Natural killer cell (primary cell): Measurements from ENCODE around the gene SPRY4. TPM values are rescaled to one million over a fixed set of nuclear protein-coding genes. Genes with fewer than 3 reads are reported as not detected.

ENCODE experiments used
- ATAC-seq, 3 donors: fragments of 150-1000 bp in 2 of 3; fragments of 200-7000 bp in 1 of 3; cut with Tn5 transposase; 1 replicate in 1 of 3; 2 replicates in 2 of 3; pipeline ENCODE4 v1.10.0; 2021; ENCODE audit warnings: mild to moderate bottlenecking in 2 of 3, moderate library complexity in 2 of 3
- DNase-seq, 2 donors: peaks; one replicate each; pipeline versions ENCODE4 v3.0.0 to v3.0.0-alpha.2; 2013 to 2021; ENCODE audit warnings: mixed read lengths in 1 of 2
- H3K27ac ChIP-seq: one replicate; pipeline ENCODE4 v1.5.1; 2013; ENCODE audit warnings: mild to moderate bottlenecking, low read length
- H3K27me3 ChIP-seq: one replicate; pipeline ENCODE4 v1.6.1; 2013; ENCODE audit warnings: low read length; ENCODE audit not compliant: control insufficient read depth, insufficient read depth
- H3K36me3 ChIP-seq: one replicate; pipeline ENCODE4 v1.6.1; 2013; ENCODE audit warnings: low read length; ENCODE audit not compliant: control insufficient read depth, insufficient read depth
- H3K4me1 ChIP-seq: one replicate; pipeline ENCODE4 v1.6.1; 2013; ENCODE audit warnings: low read length; ENCODE audit not compliant: control insufficient read depth, insufficient read depth
- H3K4me3 ChIP-seq: one replicate; pipeline ENCODE4 v1.5.1; 2013; ENCODE audit warnings: low read length
- H3K9me3 ChIP-seq: one replicate; pipeline ENCODE4 v1.6.1; 2013; ENCODE audit warnings: low read length; ENCODE audit not compliant: control insufficient read depth, insufficient read depth
- H3K27ac Mint-ChIP-seq, 2 donors: one replicate each; pipeline ENCODE4 v1.8.0; 2022; ENCODE audit warnings: mild to moderate bottlenecking in 2 of 2, mixed read lengths in 2 of 2, moderate library complexity in 1 of 2
- H3K27me3 Mint-ChIP-seq, 2 donors: one replicate each; pipeline ENCODE4 v1.8.0; 2022; ENCODE audit warnings: low read depth in 2 of 2, mixed read lengths in 2 of 2
- H3K36me3 Mint-ChIP-seq: one replicate; pipeline ENCODE4 v1.8.0; 2022; ENCODE audit warnings: mixed read lengths
- H3K4me1 Mint-ChIP-seq, 2 donors: one replicate each; pipeline ENCODE4 v1.8.0; 2022; ENCODE audit warnings: mixed read lengths in 2 of 2
- H3K4me3 Mint-ChIP-seq: one replicate; pipeline ENCODE4 v1.8.0; 2022; ENCODE audit warnings: mild to moderate bottlenecking, moderate library complexity, mixed read lengths
- H3K9me3 Mint-ChIP-seq, 2 donors: one replicate each; pipeline ENCODE4 v1.8.0; 2022; ENCODE audit warnings: mixed read lengths in 2 of 2
- WGBS: methylation state at CpG from one replicate; pipeline ENCODE4 v1.1.7; 2013; ENCODE audit warnings: missing lambda C conversion rate; ENCODE audit not compliant: insufficient coverage; 5-methylcytosine and 5-hydroxymethylcytosine counted together
- intact Hi-C: fragments of 100-400 bp; cut with micrococcal nuclease; formaldehyde crosslinking; loops from one replicate; pipeline ENCODE4 v1.14.2; 2022
- total RNA-seq, 4 donors: library from RNA; stranded (reverse); fragments of 120-200 nt in 1 of 4; gene quantifications; one replicate each; pipeline versions ENCODE4 v1.2.3 to v1.2.4, GENCODE V29; 2013 to 2022
- TF ChIP-seq, protein P1 (sequence below): fragments of 200-600 bp; IDR thresholded peaks from one replicate; pipeline ENCODE4 v1.8.0; 2022; ENCODE audit warnings: antibody characterized with exemption

Gene SPRY4
- total RNA-seq, 3 donors from 2014 or later (not counting 1 experiment from before 2014, with no cell fraction given): 0.20 to 1.3 (median 0.40) TPM

DNA sequence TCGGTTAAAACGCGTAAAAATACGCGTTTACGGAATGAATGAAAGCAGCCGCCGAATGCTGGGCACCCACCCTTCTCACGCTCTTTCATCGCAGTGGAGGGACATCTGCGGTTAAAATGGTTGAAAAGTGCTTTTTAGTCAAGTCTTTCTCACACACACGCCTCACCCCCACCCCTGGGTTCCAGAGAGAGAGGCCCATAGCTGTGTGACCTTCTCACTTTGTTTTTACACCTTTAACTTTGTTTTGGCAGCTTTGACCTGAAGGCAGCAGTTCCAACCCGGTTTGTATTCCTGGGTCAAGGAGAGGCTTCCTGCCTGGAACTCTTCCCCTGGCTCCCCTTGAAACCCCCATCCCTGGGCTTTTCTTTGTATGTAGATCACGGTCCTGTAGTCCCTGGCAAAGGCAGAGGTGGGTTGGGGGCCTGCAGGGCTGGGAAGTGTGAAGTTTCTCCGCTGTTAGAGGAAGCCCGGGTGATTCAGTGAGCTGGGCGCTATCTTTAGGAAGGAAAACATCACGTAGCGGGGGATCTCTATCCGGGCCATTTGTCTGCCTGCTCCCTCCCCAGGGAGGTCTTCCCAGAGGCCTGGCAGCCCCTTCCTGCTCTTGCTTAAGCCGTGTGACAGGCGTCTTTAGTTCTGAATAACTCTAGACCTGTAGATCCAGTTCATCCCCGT lies 29.6 kb downstream of the SPRY4 start:
- H3K27me3 Mint-ChIP-seq: no peaks in the 10 kb centered on the region
- WGBS: 77% methylated on average over 23 of the region's 23 CpGs
- Histone ChIP-seq H3K4me3 (no peak overlapping the region), H3K9me3 (no peaks in the 10 kb centered on the region), H3K27me3 (no peaks in the 10 kb centered on the region), H3K4me1 (peaks cover 5% of the 10 kb centered on the region), H3K36me3 (no peaks in the 10 kb centered on the region), H3K27ac (no peak overlapping the region)
- intact Hi-C loops: no loop called here
- ATAC-seq (peak in 2 of 3 donors; percentile 36 to 66), DNase-seq (no peak)
- no peaks in the 10 kb centered on the region for H3K36me3 Mint-ChIP-seq
- H3K9me3 Mint-ChIP-seq: no peaks in the 10 kb centered on the region
- H3K27ac Mint-ChIP-seq: no peak overlapping the region
- TF ChIP-seq, protein P1, sequence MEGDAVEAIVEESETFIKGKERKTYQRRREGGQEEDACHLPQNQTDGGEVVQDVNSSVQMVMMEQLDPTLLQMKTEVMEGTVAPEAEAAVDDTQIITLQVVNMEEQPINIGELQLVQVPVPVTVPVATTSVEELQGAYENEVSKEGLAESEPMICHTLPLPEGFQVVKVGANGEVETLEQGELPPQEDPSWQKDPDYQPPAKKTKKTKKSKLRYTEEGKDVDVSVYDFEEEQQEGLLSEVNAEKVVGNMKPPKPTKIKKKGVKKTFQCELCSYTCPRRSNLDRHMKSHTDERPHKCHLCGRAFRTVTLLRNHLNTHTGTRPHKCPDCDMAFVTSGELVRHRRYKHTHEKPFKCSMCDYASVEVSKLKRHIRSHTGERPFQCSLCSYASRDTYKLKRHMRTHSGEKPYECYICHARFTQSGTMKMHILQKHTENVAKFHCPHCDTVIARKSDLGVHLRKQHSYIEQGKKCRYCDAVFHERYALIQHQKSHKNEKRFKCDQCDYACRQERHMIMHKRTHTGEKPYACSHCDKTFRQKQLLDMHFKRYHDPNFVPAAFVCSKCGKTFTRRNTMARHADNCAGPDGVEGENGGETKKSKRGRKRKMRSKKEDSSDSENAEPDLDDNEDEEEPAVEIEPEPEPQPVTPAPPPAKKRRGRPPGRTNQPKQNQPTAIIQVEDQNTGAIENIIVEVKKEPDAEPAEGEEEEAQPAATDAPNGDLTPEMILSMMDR: no peak
- peak overlapping the region; percentile 25 for H3K4me3 Mint-ChIP-seq
- peaks cover 12 to 22% of the 10 kb centered on the region in 2 donors for H3K4me1 Mint-ChIP-seq

DNA sequence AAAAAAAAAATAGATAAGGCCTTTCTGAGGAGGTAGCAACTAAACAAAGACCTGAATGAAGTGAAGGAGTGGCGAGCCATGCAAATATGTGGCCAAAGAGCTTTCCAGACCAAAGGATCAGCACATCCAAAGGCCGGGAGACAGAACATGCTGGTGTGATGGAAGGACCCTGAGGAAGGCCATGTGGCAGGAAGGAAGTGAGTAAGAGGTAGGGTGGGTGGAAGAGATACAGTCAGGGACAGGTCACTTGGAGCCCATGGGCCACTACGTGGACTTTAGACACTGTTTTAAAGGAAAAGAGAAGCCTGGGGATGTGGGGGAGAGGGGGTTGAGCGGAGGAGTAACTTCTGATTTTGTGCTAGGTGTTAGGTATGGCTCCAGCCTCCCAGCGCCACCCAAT lies 31.3 kb downstream of the SPRY4 start:
- Mint-ChIP-seq H3K27me3 (peaks cover 0 to 5% of the 10 kb centered on the region in 2 donors), H3K9me3 (no peaks in the 10 kb centered on the region), H3K36me3 (no peaks in the 10 kb centered on the region), H3K27ac (no peak overlapping the region), H3K4me3 (no peak overlapping the region), H3K4me1 (peaks cover 21 to 27% of the 10 kb centered on the region in 2 donors)
- H3K4me1 ChIP-seq: peaks cover 8% of the 10 kb centered on the region
- H3K36me3 ChIP-seq: no peaks in the 10 kb centered on the region
- H3K27me3 ChIP-seq: no peaks in the 10 kb centered on the region
- TF ChIP-seq, protein P1: no peak
- 79% methylated on average over 5 of the region's 5 CpGs for WGBS
- H3K27ac ChIP-seq: no peak overlapping the region
- no peak overlapping the region for H3K4me3 ChIP-seq
- H3K9me3 ChIP-seq: no peaks in the 10 kb centered on the region
- ATAC-seq (no peak), DNase-seq (no peak)
- intact Hi-C loops: no loop called here

DNA sequence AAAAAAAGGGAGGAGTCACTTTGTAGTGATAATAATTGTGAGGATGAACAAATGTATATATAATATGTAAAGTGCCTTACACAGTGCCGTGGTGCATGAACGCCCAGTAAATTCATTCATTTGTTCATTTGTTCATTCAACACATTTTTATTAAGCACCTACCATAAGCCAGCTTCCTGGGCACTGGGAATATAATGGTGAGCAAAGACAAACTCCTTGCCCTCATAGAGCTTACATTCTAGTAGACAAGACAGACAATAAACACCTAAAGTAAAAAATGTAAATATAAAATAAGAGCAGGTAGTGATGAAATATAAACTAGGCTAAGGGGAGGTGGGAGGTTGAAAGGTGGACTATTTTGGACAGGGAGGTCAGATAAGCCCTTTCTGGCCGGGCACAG lies 32.0 kb downstream of the SPRY4 start:
- ATAC-seq (no peak), DNase-seq (no peak)
- TF ChIP-seq, protein P1: no peak
- no peak overlapping the region for H3K4me3 ChIP-seq
- Mint-ChIP-seq H3K4me3 (no peak overlapping the region), H3K4me1 (peaks cover 28 to 34% of the 10 kb centered on the region in 2 donors), H3K9me3 (no peaks in the 10 kb centered on the region), H3K27ac (no peak overlapping the region), H3K27me3 (peaks cover 0 to 5% of the 10 kb centered on the region in 2 donors), H3K36me3 (no peaks in the 10 kb centered on the region)
- peaks cover 15% of the 10 kb centered on the region for H3K4me1 ChIP-seq
- no peaks in the 10 kb centered on the region for H3K9me3 ChIP-seq
- intact Hi-C loops: no loop called here
- WGBS: 92% methylated on average over 2 of the region's 3 CpGs
- no peak overlapping the region for H3K27ac ChIP-seq
- no peaks in the 10 kb centered on the region for H3K36me3 ChIP-seq
- H3K27me3 ChIP-seq: no peaks in the 10 kb centered on the region

DNA sequence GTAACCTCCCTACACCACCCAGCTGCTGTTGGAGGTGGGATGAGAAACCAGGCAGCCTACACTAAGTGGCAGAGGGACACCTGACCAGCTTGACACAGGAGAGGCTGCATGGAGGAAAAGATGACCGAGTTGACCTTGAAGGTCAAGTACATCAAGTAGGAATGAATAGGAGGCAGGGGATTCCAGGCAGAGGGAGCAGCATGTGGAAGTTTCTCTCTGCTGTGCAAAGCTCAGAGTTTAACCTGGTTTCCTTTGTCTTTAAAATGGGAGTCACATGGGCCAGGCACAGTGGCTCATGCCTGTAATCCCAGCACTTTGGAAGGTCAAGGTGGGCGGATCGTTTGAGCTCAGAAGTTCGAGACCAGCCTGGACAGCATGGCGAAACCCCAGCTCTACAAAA lies 32.6 kb downstream of the SPRY4 start:
- no peak overlapping the region for H3K4me3 ChIP-seq
- H3K27me3 ChIP-seq: no peaks in the 10 kb centered on the region
- WGBS: 83% methylated on average over 3 of the region's 5 CpGs
- peaks cover 33 to 40% of the 10 kb centered on the region in 2 donors for H3K4me1 Mint-ChIP-seq
- H3K27ac Mint-ChIP-seq: no peak overlapping the region
- H3K27ac ChIP-seq: no peak overlapping the region
- H3K4me3 Mint-ChIP-seq: no peak overlapping the region
- ATAC-seq (no peak), DNase-seq (no peak)
- H3K9me3 ChIP-seq: no peaks in the 10 kb centered on the region
- intact Hi-C loops: no loop called here
- TF ChIP-seq, protein P1: no peak
- H3K36me3 Mint-ChIP-seq: no peaks in the 10 kb centered on the region
- H3K4me1 ChIP-seq: peaks cover 20% of the 10 kb centered on the region
- H3K27me3 Mint-ChIP-seq: peaks cover 0 to 5% of the 10 kb centered on the region in 2 donors
- no peaks in the 10 kb centered on the region for H3K36me3 ChIP-seq
- H3K9me3 Mint-ChIP-seq: no peaks in the 10 kb centered on the region
